SK-N-MC (cell line): ENCODE measurements around the gene DNASE1.
"Not testable (repeated sequence)": the region's sequence is repeated elsewhere in the genome, so short reads cannot be mapped to it uniquely, and the experiment has no call there.

ENCODE experiments used
- DNase-seq: peaks from one replicate; pipeline ENCODE4 v3.0.0-alpha.2; 2011; ENCODE audit warnings: low read depth, low spot score
- H3K27ac ChIP-seq: fragments of 200-600 bp; sonication (generic); 2 replicates; pipeline ENCODE4 v1.5.1; 2016; ENCODE audit warnings: mixed run types
- H3K36me3 ChIP-seq: fragments of 200-600 bp; sonication (generic); 2 replicates; pipeline ENCODE4 v1.6.1; 2017; ENCODE audit warnings: antibody characterized with exemption, low read length, mixed read lengths; ENCODE audit not compliant: insufficient read depth
- H3K4me3 ChIP-seq: fragments of 200-600 bp; sonication (generic); 2 replicates; pipeline ENCODE4 v1.5.1; 2016
- H3K9ac ChIP-seq: fragments of 200-600 bp; sonication (generic); 2 replicates; pipeline ENCODE4 v1.8.0; 2017; ENCODE audit warnings: mixed run types, mixed read lengths; ENCODE audit not compliant: insufficient read length
- H3K9me3 ChIP-seq: fragments of 200-600 bp; sonication (generic); 2 replicates; pipeline ENCODE4 v1.6.1; 2017; ENCODE audit warnings: low read depth, mild to moderate bottlenecking, antibody characterized with exemption, low read length, moderate library complexity, mixed read lengths
- EZH2 ChIP-seq: fragments of 200-600 bp; sonication (generic); IDR thresholded peaks from one replicate; pipeline ENCODE4 v1.6.1; 2017; ENCODE audit warnings: antibody characterized with exemption
- FOXP2 ChIP-seq: optimal IDR thresholded peaks from 2 replicates; pipeline ENCODE3; 2011; ENCODE audit warnings: mild to moderate bottlenecking, moderate library complexity; ENCODE audit not compliant: insufficient read depth; ENCODE audit errors: extremely low read length, control extremely low read depth
- POLR2AphosphoS5 ChIP-seq: IDR thresholded peaks from 2 replicates; pipeline ENCODE4 v1.6.1; 2012; ENCODE audit warnings: mild to moderate bottlenecking, low read depth, low read length, borderline replicate concordance

DNASE1 gene

GRCh38 chr16:3654249-3654991, at the start of gene DNASE1:
Gene DNASE1 (plus strand): TSS chr16:3654691. CDS start chr16:3655374, 683 bp downstream.
- 0 out of 2 replicates have a peak within 1 kb of the TSS, but pooled peaks have one; percentile 57 for H3K27ac ChIP-seq
- DNase-seq = no peak
- no peak within 1 kb of the TSS for H3K9ac ChIP-seq
- H3K9me3 ChIP-seq = no peaks in the 10 kb centered on the region
- peaks cover 51% of the 10 kb centered on the region for H3K36me3 ChIP-seq
- H3K4me3 ChIP-seq = no peak within 1 kb of the TSS
- TF ChIP-seq EZH2 (no peak), FOXP2 (no peak), POLR2AphosphoS5 (no peak)

GRCh38 chr16:3606441-3606840, 48.0 kb upstream of the DNASE1 start:
- DNase-seq = no peak
- Histone ChIP-seq H3K36me3 (peaks cover 12% of the 10 kb centered on the region; the same call in 1 of the 2 replicates), H3K27ac (no peak overlapping the region), H3K9ac (no peak overlapping the region), H3K4me3 (no peak overlapping the region), H3K9me3 (no peaks in the 10 kb centered on the region)
- TF ChIP-seq EZH2 = no peak
- TF ChIP-seq POLR2AphosphoS5 = no peak

- H3K9me3 ChIP-seq = no peaks in the 10 kb centered on the region
- TF ChIP-seq FOXP2 = no peak
- TF ChIP-seq EZH2 = no peak
- TF ChIP-seq POLR2AphosphoS5 = no peak
- DNase-seq = no peak
Observed at GRCh38 chr16:3607161-3607560, 47.3 kb upstream of the DNASE1 start.

GRCh38 chr16:3607634-3608033, 46.9 kb upstream of the DNASE1 start:
- no peak overlapping the region for H3K9ac ChIP-seq
- no peak overlapping the region for H3K4me3 ChIP-seq
- TF ChIP-seq POLR2AphosphoS5 (no peak), EZH2 (no peak), FOXP2 (no peak)
- H3K36me3 ChIP-seq = 0 out of 2 replicates have a peak, but pooled peaks cover 5% of the 10 kb centered on the region
- H3K9me3 ChIP-seq = no peaks in the 10 kb centered on the region
- no peak for DNase-seq
- H3K27ac ChIP-seq = no peak overlapping the region

More at GRCh38 chr16:3607161-3607560, 47.3 kb upstream of the DNASE1 start:
- no peak overlapping the region for H3K9ac ChIP-seq
- no peak overlapping the region for H3K27ac ChIP-seq
- peaks cover 8% of the 10 kb centered on the region; the same call in 1 of the 2 replicates for H3K36me3 ChIP-seq
- H3K4me3 ChIP-seq = no peak overlapping the region

GRCh38 chr16:3608069-3608468, 46.4 kb upstream of the DNASE1 start:
- Histone ChIP-seq H3K9me3 (no peaks in the 10 kb centered on the region), H3K4me3 (no peak overlapping the region), H3K36me3 (0 out of 2 replicates have a peak, but pooled peaks cover 5% of the 10 kb centered on the region), H3K27ac (no peak overlapping the region), H3K9ac (no peak overlapping the region)
- TF ChIP-seq EZH2 (no peak), FOXP2 (no peak), POLR2AphosphoS5 (no peak)
- no peak for DNase-seq

GRCh38 chr16:3608976-3609375, 45.5 kb upstream of the DNASE1 start:
- not testable (repeated sequence) for DNase-seq, H3K9ac ChIP-seq, H3K27ac ChIP-seq, H3K4me3 ChIP-seq, H3K36me3 ChIP-seq, H3K9me3 ChIP-seq

GRCh38 chr16:3609895-3610697, 44.4 kb upstream of the DNASE1 start:
- H3K27ac ChIP-seq = no peak overlapping the region
- peak overlapping the region; percentile 91 for H3K9ac ChIP-seq
- DNase-seq = no peak
- peak overlapping the region; percentile 98 for H3K4me3 ChIP-seq
- no peaks in the 10 kb centered on the region for H3K9me3 ChIP-seq
- no peaks in the 10 kb centered on the region; the same call in none of the 2 replicates for H3K36me3 ChIP-seq
- TF ChIP-seq FOXP2 (no peak), POLR2AphosphoS5 (no peak), EZH2 (no peak)

GRCh38 chr16:3610698-3611145, 43.8 kb upstream of the DNASE1 start:
- Histone ChIP-seq H3K27ac (no peak overlapping the region), H3K9ac (peak overlapping the region; percentile 91), H3K9me3 (no peaks in the 10 kb centered on the region), H3K4me3 (peak overlapping the region; percentile 98), H3K36me3 (no peaks in the 10 kb centered on the region; the same call in none of the 2 replicates)
- DNase-seq = no peak
- no peak for TF ChIP-seq POLR2AphosphoS5
- TF ChIP-seq EZH2 = no peak
- TF ChIP-seq FOXP2 = no peak
